Measurements from ENCODE around the gene TMEM95.

TMEM95 gene, protein sequence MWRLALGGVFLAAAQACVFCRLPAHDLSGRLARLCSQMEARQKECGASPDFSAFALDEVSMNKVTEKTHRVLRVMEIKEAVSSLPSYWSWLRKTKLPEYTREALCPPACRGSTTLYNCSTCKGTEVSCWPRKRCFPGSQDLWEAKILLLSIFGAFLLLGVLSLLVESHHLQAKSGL

DNA sequence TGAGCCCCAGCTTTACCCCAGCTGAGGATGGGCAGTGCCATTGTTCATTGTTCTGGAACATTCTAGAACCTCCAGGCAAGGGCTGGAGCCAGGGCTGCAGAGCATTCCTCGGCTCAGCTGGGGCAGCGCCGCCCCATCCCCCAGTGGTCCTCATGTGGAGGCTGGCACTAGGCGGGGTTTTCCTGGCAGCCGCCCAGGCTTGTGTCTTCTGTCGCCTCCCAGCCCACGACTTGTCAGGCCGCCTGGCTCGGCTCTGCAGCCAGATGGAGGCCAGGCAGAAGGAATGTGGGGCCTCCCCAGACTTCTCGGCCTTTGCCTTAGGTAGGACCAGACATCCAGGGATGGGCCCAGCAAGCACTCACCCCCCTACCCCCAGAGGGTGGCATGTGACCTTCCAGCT, at the start of gene TMEM95:
Gene TMEM95, plus strand, starts transcription at position 104 of the 400 bp plus-strand sequence. Its CDS starts 49 bp downstream, at position 153.
- no peak for DNase-seq

DNA sequence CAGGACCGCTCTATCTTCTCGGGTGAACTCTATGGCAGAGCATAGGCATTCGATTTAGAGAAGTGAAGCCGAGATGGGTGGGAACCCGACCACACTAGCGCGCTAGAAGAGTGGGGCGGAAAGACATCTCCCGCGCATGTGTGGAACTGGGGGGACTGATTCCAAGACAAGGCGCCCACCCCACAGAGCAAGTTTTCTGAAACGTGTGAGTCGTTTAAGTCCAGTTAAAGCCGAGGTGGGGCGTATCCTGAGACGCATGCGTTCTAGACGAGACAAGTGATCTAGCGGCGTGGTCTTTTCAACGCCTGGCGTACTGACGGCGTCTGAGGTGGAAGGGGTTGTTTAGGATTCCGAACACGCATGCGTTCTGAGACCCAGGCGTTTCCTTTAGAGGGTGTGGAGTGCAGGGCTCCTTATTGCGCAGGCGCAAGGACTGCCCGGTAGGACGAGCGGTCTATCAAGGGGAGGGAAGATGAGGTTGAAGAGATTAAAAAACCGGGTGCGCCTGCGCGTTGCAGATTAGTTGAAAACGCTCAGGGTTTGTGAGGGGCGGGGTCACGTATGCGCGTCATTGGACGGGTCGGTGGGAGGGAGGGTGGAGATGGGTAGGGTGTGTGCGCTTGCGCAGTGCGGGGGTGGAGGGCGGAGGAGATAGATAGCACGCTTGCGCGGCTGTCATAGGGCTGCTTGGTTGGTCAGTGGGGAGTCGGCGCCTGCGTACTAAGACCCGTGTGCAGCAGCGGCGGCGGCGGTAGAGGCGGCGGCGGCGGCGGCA, 47.9 kb upstream of the TMEM95 start, which contains the start of gene EIF5A:
Gene EIF5A, plus strand, starts transcription at position 718 of the 775 bp plus-strand sequence. CDS start 2,008 bp downstream, outside the sequence.
- peak; percentile 100 for DNase-seq

DNA sequence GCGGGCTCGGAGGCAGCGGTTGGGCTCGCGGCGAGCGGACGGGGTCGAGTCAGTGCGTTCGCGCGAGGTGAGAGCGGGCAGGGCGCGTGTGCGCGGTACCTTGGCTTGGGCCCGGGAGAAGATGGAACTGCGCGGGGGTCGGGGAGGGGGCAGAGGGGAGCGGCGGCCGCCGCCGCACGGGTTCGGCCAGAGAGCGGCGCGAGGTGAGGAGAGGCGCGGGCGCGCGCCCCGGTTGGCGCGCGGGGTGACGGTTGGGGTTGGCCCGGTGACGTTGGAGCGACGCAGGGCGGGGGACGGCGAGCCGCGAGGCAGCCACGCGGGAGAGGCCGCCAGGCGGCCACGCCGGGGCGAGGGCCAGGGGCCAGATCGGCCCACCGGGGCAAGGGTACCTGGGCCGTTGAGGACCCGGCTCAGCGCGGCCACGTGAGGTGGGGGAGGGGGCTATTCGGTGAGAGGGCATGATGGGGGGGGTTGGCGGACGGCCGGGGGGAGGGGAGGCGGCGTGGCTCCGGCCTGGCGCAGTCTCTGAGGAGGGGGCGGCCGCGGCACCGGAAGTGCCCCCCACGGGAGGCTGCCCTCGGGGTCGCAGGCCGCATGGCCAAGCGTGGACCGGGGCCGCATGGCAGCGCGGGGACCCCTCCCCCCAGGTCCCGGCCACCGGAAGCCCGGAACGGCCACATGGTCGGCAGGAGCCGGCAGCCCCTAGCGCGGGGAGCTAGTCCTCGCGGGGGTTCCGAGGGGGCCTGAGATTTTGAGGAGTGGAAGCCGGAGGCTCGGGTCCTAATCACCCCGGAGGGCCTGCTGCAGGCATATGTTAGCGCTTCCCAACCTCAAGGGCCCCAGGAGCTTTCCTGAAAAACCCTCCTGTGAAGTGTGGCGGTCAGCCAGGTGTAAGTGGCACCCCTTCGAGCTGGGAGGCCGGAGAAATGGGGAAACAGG, 47.0 kb upstream of the TMEM95 start:
- DNase-seq: peak; percentile 41

DNA sequence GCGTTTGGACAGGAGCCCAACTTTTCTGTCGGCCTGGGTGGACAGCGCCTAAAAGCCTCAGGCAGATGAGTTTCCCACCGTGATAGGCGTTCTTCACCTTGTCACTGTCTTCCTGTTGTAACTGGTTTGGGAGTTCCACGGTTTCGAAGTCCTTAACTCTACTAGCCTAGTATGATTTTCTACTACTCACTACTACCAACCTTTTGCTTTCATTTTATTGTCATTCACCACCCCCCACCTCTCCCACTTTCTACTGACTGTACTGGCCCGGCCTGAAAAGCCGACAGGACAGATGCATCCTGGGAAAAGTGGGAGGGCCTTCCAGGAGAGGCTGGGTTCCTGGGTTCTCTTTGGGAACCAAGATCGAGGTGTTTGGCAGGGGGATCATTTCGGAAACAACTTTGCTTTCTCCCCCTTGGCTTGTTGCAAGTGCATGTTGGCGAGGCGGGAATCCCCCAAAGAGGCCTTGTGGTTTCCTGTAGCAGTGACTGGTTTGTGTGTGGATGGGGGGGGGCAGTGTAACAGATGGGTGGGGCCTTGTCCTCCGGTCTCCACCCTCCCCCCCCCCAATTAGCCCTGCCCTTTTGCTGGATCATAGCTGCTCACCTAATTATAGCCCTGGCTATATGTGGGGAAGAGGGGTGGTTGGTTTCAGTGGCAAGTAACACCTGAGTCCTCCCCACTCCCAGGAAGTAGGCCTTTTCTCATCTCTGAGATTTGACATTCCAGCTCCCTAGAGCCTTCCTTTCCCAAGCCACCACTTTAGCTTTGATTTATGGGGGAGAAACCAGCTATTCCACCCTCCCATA, 46.1 kb upstream of the TMEM95 start:
- DNase-seq: peak; percentile 87

DNA sequence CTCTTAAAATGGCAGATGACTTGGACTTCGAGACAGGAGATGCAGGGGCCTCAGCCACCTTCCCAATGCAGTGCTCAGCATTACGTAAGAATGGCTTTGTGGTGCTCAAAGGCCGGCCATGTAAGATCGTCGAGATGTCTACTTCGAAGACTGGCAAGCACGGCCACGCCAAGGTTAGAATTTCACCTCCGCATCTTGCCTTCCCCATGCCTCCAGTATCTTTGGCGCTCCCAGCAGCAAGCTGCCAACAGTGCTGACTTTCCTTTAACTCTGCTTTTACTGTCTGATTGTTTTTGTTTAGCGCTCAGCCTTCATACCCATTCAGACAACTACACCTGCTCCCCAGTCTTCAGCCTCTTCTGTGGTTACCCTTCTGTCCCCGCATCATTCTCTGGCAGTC, 45.3 kb upstream of the TMEM95 start:
- no peak for DNase-seq

DNA sequence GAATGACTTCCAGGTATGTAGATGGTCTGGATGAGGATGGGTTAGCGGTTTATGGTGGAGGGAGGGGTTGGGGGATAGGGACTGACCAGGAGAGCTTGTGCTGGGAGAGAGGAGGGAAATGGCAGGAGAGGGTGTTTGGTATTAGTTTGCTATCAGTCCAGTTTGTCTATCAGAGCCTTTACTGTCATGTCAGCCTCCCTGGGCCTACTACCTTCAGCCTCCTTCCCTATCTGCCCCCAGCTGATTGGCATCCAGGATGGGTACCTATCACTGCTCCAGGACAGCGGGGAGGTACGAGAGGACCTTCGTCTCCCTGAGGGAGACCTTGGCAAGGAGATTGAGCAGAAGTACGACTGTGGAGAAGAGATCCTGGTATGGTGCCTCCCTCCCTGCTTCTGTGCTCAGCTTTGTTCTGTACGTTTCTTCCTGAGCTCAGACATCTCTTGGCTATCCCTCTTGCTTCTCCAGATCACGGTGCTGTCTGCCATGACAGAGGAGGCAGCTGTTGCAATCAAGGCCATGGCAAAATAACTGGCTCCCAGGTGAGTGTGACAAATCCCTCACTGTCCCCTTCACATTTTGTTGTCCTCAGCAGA, 43.7 kb upstream of the TMEM95 start:
- no peak for DNase-seq

DNA sequence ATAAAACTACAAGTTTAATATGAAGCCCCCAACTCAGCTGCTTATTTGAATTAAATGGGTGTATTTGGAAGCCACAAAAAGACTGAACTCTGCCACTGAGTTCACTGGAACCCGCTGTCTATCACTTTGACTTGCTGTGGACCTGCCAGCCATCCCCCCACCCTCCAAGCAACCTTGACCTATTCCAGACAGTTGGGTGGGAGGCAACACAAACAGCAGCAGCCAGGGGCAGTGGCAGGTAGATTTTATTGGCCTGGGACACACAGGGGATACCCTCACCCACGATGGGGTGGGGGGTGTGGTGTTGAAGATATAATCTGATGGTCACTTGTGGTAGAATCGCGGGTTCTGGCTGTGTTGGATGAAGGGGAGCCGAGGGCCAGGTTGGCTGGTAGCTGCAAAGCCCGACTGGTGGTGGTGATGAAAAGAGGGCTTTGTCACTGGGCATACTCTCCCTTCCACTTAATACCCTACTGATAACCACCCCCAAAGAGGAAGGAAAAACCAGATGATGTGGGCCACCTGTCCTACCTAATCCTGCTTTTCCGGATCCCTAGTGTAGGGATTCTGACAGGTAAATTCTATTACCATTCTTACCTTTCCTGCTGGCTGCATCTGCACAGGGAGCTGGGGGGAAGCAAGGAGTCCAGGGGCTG, 42.4 kb upstream of the TMEM95 start:
- no peak for DNase-seq

DNA sequence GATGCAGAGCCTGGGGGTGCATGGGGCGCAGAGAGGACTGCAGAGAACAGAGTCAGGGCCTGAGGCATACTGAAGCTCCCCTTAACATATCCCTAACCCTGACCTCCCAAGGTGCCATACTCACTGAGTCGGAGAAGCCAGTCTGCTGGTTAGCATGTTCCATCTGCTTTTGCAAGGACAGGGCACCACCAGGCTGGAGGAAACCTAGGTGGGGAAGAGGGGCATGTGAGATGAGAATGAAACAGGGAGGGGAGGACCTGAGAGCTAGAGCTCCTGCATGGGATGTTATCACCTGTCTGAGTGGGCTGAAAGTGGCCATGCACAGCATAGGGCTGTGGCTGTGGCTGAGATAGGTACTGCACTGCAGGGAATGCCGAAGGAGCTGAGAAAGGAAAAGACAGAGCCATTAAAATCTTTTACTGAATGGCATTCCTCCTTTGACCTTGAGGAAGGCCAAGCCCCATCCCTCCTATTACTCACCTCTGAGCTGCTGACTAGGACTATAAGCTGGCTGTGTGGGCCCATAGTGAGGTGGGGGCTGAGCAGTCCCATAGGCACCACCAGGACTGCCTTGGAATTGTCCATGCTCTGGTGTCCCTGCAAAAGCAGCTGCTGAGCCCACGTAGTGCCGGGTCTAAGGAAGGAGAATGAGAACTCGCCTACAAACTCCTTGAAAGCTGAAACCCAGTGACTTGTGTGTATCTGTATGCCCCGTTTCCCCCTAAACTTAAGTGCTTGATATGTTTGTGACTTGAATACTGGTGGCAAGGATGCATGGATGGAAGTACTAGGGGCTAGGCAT, 41.7 kb upstream of the TMEM95 start:
- no peak for DNase-seq

DNA sequence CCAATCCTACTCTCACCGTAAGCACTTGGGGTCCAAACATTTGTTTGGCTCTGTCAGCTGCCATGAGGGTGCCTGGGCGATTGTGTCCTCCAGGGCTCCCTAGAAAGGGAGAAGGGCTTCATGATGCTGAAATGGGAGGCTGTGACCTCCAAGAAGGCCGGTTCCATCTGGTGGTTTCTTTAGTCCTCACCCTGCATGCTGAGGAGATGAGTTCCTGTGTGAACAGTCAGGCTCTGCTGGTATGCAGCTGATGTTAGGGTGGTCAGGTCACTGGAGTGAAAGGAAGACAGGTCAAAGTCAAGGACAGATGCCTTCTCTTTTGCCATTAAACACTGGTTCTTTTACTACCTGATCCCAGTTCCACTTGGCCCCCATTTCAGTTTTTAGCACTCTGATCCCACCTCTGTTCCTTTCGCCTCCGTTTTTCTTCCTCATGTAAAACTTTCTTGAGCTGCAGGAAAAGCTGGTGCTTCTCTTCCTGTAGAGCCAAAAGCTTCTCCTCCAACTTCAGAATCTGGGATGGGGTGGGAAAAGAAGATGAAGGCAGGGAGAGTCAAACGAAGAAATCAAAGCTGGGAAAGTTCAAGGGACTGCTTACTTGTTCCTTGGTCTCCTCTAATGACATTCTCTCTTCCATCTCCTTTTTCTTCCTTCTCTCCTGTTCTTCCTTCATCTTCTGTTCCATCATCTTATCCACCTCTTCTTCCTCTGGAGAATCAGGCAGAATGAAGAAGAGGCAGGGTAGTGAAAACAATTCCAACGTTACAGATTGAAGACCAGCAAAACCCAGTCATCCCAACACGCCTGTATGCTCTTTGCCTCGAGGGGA, 40.9 kb upstream of the TMEM95 start:
- DNase-seq: no peak

DNA sequence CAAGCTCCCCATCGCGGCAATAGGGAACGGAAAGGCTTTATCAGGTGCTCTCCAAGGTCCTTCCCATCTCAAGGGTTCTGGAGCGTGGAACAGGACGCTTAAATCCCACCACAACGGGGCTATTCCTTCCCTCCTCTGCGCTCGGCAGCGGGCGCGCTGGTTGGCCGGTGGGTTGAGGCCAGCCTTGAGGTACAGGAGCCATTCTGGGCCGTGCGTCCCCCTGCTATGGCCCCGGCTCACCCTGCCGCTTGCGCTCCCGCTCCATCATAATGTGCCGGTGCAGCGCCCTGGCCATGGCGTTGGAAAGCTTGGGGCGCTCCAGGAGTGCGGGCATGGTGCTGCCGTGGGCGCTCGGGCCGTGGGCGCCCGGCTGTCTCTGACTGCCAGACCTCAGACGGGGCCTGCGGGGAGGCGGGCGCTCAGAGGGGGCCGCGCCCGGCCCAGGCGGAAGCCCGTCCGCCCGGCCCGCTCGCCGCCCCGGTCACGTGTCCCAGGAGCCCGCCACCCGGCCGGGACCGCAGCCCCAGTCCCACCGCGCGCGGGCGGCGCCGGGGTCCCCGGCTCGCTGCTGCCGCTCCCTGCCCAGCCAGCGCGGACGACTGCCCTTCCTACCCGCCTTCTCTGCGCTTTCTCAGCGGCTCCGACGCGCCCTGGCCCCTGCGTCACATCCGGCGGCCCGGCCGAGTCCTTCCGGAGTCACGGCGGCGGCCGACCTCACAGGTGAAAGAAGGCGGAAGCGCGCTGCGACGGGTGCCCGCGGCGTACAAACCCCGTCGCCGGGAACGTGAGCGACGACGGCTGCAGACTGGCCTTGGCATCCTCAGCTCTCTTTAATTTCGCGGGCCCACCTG, 40.0 kb upstream of the TMEM95 start, which contains the start of gene GPS2:
Gene GPS2, minus strand, starts transcription at position 642 of the 851 bp plus-strand sequence. Its CDS starts 308 bp downstream, at position 334.
- DNase-seq: peak; percentile 92

DNA sequence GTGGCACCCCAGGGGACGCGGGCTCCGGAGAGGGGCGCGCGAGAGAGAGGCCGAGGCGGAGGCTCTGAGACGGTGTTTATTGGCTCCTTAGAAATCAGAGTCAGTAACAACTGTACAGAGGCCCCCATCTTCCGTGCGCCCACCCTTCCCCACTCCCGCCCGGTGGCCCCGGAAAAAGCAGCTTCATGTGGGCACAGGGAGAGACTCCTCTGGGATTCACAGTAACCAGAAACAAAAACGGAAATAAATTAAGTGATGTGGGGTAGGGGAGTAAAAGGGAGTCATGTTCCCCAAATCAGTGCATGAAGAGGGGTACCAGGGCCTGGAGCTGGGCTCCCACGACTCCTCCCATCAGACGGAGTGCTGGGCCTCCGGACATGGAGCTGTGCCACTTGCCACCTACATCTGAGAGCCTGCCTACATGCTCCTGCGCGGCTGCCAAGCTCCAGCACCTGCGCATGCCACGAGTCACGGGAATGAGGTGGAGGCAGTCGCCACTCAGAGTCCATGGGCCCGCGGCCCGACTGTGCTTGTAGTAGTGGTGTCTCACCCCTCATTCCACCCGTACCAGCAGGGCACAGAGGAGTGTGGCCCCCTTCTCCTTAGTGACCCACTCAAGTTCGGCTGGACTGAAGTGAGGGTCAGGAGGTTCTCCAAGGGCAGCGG, 39.3 kb upstream of the TMEM95 start:
- DNase-seq: no peak

DNA sequence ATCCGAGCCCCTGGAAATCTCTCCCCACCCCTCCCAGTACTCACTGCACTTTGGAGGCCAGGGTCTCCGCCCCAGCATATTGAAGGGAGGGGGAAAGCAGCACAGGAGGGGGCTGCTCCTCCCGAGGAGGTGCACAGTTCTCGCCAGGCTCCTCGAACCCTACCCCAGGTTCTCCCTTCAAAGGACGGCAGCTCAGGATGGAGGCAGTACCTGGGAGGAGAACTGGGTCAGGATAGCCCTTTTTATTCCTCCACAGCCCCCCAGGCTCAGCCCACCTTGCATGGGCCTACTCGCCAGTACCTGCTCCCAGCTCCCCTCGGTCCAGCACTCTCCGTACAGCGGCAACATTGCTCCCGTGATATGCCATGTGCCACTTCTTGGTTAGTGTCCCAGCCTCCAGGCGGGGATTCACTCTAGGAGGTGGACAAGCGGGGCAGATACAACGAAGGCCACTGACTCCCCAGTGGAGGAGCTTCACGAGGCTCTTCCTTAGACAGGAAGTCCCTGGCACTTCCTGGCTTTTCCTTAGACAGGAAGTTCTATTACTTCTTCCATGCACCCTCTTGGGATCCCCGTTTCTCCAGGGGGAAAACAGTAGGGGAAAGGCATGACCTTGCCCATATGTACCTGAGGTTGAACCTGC, 37.7 kb upstream of the TMEM95 start:
- DNase-seq: no peak

DNA sequence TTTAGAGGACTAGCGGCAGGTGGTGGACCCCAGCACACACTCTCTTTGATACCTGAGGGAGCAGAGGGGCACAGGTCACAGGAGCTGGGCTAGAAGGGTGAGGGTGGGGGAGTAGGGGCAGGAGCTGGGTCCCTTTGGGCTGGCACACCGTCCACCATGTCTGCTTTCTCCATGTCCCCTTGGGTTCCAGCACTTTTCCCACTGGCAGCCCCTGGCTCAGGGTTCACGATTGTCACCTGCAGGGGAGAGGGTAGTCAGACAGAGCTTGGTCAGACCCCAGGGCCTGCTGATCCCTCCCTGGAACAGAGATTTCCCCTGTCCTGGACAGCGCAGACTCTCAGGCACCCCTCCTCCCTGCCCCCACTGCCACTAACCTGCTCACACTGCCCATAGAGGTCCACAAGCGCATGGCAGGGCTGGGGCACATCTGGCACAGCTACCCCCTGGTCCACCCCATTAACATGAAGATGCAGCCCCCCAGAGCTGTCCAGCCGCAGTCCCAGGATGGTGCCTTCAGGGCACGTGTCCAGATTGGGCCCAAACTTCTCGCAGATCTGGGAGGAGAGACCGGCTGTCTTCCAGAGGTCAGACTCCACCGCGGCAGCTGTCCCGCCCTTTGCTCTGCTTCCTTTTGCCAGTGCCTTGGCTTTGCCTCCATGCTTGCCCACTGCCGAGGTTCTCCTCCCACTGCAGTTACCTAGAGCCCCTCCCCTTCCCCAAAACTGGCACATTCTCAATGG, 36.7 kb upstream of the TMEM95 start:
- DNase-seq: no peak

DNA sequence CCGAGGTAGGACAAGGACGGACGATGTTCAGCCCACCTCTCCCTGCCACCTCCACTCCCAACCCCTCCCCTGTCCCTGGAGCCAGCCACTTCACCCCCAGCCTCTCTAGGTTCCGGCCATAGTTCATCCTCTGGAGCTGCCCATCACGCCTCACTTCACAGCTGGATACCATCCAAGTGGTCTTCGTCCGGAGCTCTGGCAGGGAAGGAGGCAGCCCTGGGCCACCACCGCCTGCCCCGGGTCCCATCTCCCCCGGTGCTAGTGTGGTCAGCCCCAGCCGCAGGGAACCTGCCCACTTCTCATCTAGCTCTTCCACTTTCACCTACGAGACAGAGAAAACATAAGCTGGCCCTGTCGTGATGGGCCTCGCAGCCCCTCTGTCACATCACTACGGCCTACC, 33.5 kb upstream of the TMEM95 start:
- DNase-seq: no peak

DNA sequence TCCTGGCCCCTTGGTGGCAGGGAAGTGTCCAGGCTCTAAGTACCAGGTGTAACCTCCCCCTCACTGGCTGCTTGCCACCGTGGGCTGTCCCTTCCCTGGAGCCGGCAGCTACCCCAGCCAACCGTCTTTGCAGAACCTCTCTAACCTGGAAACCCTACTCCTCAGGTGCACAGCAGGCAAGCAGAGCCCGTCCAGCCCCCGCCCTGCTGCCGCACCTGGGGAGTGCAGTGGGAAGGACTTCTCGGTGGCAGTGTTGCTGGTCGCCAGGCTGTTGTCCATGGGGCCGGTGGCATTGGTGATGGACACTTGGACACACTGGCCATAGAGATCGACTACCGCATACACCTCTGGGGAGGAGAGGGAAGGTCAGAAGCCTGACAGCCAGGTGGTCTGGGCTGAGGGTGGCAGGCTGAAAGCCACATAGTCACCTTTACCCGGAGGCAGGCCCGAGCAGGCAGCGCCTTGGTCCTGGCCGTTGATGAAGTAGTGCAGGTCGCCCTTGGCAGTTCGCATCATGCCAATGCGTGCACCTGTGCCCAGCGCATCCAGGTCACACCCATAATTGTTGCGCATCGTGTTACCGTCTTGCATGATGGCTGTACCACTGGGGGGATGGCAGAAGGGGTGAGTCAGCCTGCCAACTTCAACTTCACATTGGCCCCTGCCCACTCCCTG, 32.3 kb upstream of the TMEM95 start:
- DNase-seq: no peak

Measured in activated gamma-delta T cell treated with Interleukin-2 at 50 U/mL for 16 hours (primary cell).